ENCODE data around the gene PADI1. TPM values are rescaled to one million over a fixed set of nuclear protein-coding genes. Genes with fewer than 3 reads are reported as not detected.

PADI1 gene
- total RNA-seq, 1 experiment from 2014 or later: not detected

GRCh38 chr1:17278996-17279830 is 74.3 kb downstream of the PADI1 start:
- BruUV-seq (replicated peaks): no TSS peak
- intact Hi-C loops (cut with micrococcal nuclease; ENCODE audit: unreplicated experiment): no loop called here
- H3K36me3 Mint-ChIP-seq (ENCODE audit: insufficient read depth, unreplicated experiment): no peaks in the 10 kb centered on the region
- no peak for TF ChIP-seq CTCF (IDR thresholded peaks at IDR 0.05; ENCODE audit: insufficient read depth in 1 of 2, low read depth in 1 of 2, low read length in 1 of 2, severe bottlenecking in 1 of 2, unreplicated experiment in 1 of 2)
- H3K4me3 Mint-ChIP-seq (ENCODE audit: unreplicated experiment): no peak overlapping the region
- no peak overlapping the region for H3K27ac Mint-ChIP-seq (ENCODE audit: unreplicated experiment)
- Histone ChIP-seq H3K4me3 (ENCODE audit: low read depth, low read length) (no peak overlapping the region), H3K4me1 (no peaks in the 10 kb centered on the region), H3K27me3 (replicated peaks; ENCODE audit: control insufficient read depth, insufficient read depth, low read length) (no peaks in the 10 kb centered on the region; the same call in 1 of the 2 replicates), H3K9me3 (no peaks in the 10 kb centered on the region), H3K36me3 (ENCODE audit: control insufficient read depth, insufficient read depth, low read length) (no peaks in the 10 kb centered on the region)
- H3K27me3 Mint-ChIP-seq (ENCODE audit: insufficient read depth, unreplicated experiment): no peaks in the 10 kb centered on the region
- ChIA-PET POLR2A (interaction anchor here (0.6 kb wide), 1 partner anchor 87 kb away, joined by 3 read pairs; no protein-coding TSS in a partner anchor), CTCF (no interaction called here)
- no peak for DNase-seq
- no peaks in the 10 kb centered on the region for H3K9me3 Mint-ChIP-seq (ENCODE audit: unreplicated experiment)
- no peaks in the 10 kb centered on the region for H3K4me1 Mint-ChIP-seq (ENCODE audit: low read depth, unreplicated experiment)

- DNase-seq: no peak
- no peaks in the 10 kb centered on the region for H3K4me1 Mint-ChIP-seq (ENCODE audit: low read depth, unreplicated experiment)
- Histone ChIP-seq H3K4me3 (ENCODE audit: low read depth, low read length) (no peak overlapping the region), H3K9me3 (no peaks in the 10 kb centered on the region), H3K27me3 (replicated peaks; ENCODE audit: control insufficient read depth, insufficient read depth, low read length) (no peaks in the 10 kb centered on the region; the same call in 1 of the 2 replicates), H3K4me1 (no peaks in the 10 kb centered on the region), H3K36me3 (ENCODE audit: control insufficient read depth, insufficient read depth, low read length) (no peaks in the 10 kb centered on the region)
- intact Hi-C loops (cut with micrococcal nuclease; ENCODE audit: unreplicated experiment): no loop called here
- no peak overlapping the region for H3K4me3 Mint-ChIP-seq (ENCODE audit: unreplicated experiment)
- no peaks in the 10 kb centered on the region for H3K27me3 Mint-ChIP-seq (ENCODE audit: insufficient read depth, unreplicated experiment)
- H3K27ac Mint-ChIP-seq (ENCODE audit: unreplicated experiment): no peak overlapping the region
- no peaks in the 10 kb centered on the region for H3K9me3 Mint-ChIP-seq (ENCODE audit: unreplicated experiment)
- POLR2A ChIA-PET: no interaction called here
- no peak for TF ChIP-seq CTCF (IDR thresholded peaks at IDR 0.05; ENCODE audit: insufficient read depth in 1 of 2, low read depth in 1 of 2, low read length in 1 of 2, severe bottlenecking in 1 of 2, unreplicated experiment in 1 of 2)
- no peaks in the 10 kb centered on the region for H3K36me3 Mint-ChIP-seq (ENCODE audit: insufficient read depth, unreplicated experiment)
- BruUV-seq (replicated peaks): no TSS peak
- CTCF ChIA-PET: no interaction called here
Observed at GRCh38 chr1:17280436-17280835, 75.5 kb downstream of the PADI1 start.

- no peak for DNase-seq
- no peaks in the 10 kb centered on the region for H3K4me1 ChIP-seq
- Mint-ChIP-seq H3K4me1 (ENCODE audit: low read depth, unreplicated experiment) (no peaks in the 10 kb centered on the region), H3K9me3 (ENCODE audit: unreplicated experiment) (no peaks in the 10 kb centered on the region), H3K27me3 (ENCODE audit: insufficient read depth, unreplicated experiment) (no peaks in the 10 kb centered on the region), H3K27ac (ENCODE audit: unreplicated experiment) (no peak overlapping the region), H3K36me3 (ENCODE audit: insufficient read depth, unreplicated experiment) (no peaks in the 10 kb centered on the region), H3K4me3 (ENCODE audit: unreplicated experiment) (no peak overlapping the region)
- intact Hi-C loops (cut with micrococcal nuclease; ENCODE audit: unreplicated experiment): no loop called here
- H3K27me3 ChIP-seq (replicated peaks; ENCODE audit: control insufficient read depth, insufficient read depth, low read length): no peaks in the 10 kb centered on the region; the same call in 1 of the 2 replicates
- no peak for TF ChIP-seq CTCF (IDR thresholded peaks at IDR 0.05; ENCODE audit: insufficient read depth in 1 of 2, low read depth in 1 of 2, low read length in 1 of 2, severe bottlenecking in 1 of 2, unreplicated experiment in 1 of 2)
- H3K4me3 ChIP-seq (ENCODE audit: low read depth, low read length): no peak overlapping the region
- BruUV-seq (replicated peaks): no TSS peak
- CTCF ChIA-PET: no interaction called here
- POLR2A ChIA-PET: no interaction called here
- no peaks in the 10 kb centered on the region for H3K9me3 ChIP-seq
- no peaks in the 10 kb centered on the region for H3K36me3 ChIP-seq (ENCODE audit: control insufficient read depth, insufficient read depth, low read length)
Observed at GRCh38 chr1:17280894-17281293, 76.0 kb downstream of the PADI1 start.
